ENCODE data around the gene QRICH2.
A peak's percentile ranks its signal among the peaks of the same experiment; 100 is the strongest.
"Not testable (repeated sequence)": the region's sequence is repeated elsewhere in the genome, so short reads cannot be mapped to it uniquely, and the experiment has no call there.

QRICH2 gene

GRCh38 chr17:76248013-76248782 is 59.9 kb downstream of the QRICH2 start:
- Histone ChIP-seq H3K9ac (ENCODE audit: low read length) (no peak overlapping the region), H3K4me3 (ENCODE audit: low read length) (no peak overlapping the region), H3K27me3 (replicated peaks; ENCODE audit: control insufficient read depth, insufficient read depth, low read length) (no peaks in the 10 kb centered on the region), H3K4me1 (ENCODE audit: control insufficient read depth, insufficient read depth, low read length) (peaks cover 64% of the 10 kb centered on the region), H3K9me3 (ENCODE audit: control insufficient read depth, low read length) (no peaks in the 10 kb centered on the region), H3K36me3 (ENCODE audit: control insufficient read depth, insufficient read depth, low read length, severe bottlenecking) (no peaks in the 10 kb centered on the region)
- no peak for DNase-seq (ENCODE audit: low read depth)

- no peak overlapping the region for H3K9ac ChIP-seq (ENCODE audit: low read length)
- no peak overlapping the region for H3K4me3 ChIP-seq (ENCODE audit: low read length)
- H3K9me3 ChIP-seq (ENCODE audit: control insufficient read depth, low read length), result no peaks in the 10 kb centered on the region
- DNase-seq (ENCODE audit: low read depth), result no peak
- peaks cover 57% of the 10 kb centered on the region for H3K4me1 ChIP-seq (ENCODE audit: control insufficient read depth, insufficient read depth, low read length)
- H3K27me3 ChIP-seq (replicated peaks; ENCODE audit: control insufficient read depth, insufficient read depth, low read length), result no peaks in the 10 kb centered on the region
- H3K36me3 ChIP-seq (ENCODE audit: control insufficient read depth, insufficient read depth, low read length, severe bottlenecking), result no peaks in the 10 kb centered on the region
Measured at GRCh38 chr17:76247304-76247703, 60.8 kb downstream of the QRICH2 start.

DNA sequence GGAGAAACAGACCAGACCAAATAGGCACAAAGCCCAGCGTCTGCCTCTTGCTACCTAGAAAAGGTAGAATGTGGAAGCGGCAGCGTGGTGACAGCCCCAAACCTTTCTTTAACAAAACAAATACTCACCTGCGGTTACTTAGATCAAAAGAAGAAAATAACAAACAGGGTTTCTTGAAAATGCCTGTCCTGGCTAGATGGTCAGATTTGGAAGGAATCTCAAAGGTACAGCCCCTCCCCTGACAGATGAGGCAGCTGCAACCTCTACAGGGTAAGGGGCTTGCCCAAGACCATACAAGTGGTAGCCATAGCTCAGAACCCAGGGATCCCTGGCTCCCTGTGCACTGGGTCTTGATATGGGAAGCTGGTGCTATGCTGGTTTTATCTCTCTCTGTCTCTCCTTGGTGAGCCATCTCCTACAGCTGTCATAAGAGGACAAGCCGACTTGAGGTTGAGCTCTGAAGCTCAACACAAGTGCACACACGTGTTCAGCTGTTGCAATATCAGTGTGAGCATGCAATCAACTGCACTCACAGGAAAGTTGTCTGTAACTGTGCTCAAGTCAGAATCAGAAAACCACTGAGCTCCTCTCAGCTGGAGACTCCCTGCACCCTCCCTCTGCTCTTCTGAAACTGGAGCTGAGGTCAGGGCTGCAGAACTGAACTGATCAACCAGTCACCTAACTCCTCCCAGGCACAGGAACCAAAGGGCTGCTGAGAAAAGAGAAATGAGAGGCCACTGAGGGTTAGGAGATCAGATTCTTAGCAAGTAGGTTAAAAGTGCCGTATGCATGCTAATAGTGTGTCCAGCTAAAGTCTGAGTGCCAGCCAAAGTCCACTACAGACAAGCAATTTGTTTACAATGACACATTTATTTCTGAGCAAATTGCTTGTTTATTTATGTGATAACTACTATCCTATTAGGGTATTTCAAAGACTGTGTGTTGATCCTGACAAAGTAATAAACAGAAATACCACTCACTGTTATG is 61.7 kb downstream of the QRICH2 start:
- peak; percentile 64 for DNase-seq (ENCODE audit: low read depth)
- H3K4me1 ChIP-seq (ENCODE audit: control insufficient read depth, insufficient read depth, low read length), result peaks cover 50% of the 10 kb centered on the region
- no peaks in the 10 kb centered on the region for H3K9me3 ChIP-seq (ENCODE audit: control insufficient read depth, low read length)
- peak overlapping the region; percentile 58 for H3K9ac ChIP-seq (ENCODE audit: low read length)
- H3K4me3 ChIP-seq (ENCODE audit: low read length), result peak overlapping the region; percentile 32
- no peaks in the 10 kb centered on the region for H3K27me3 ChIP-seq (replicated peaks; ENCODE audit: control insufficient read depth, insufficient read depth, low read length)
- H3K36me3 ChIP-seq (ENCODE audit: control insufficient read depth, insufficient read depth, low read length, severe bottlenecking), result no peaks in the 10 kb centered on the region

- not testable (repeated sequence) for H3K9ac ChIP-seq (ENCODE audit: low read length); H3K36me3 ChIP-seq (ENCODE audit: control insufficient read depth, insufficient read depth, low read length, severe bottlenecking); H3K27me3 ChIP-seq (replicated peaks; ENCODE audit: control insufficient read depth, insufficient read depth, low read length); DNase-seq (ENCODE audit: low read depth); H3K9me3 ChIP-seq (ENCODE audit: control insufficient read depth, low read length); H3K4me3 ChIP-seq (ENCODE audit: low read length)
- peaks cover 44% of the 10 kb centered on the region for H3K4me1 ChIP-seq (ENCODE audit: control insufficient read depth, insufficient read depth, low read length)
Measured at GRCh38 chr17:76244721-76245120, 63.4 kb downstream of the QRICH2 start.

DNA sequence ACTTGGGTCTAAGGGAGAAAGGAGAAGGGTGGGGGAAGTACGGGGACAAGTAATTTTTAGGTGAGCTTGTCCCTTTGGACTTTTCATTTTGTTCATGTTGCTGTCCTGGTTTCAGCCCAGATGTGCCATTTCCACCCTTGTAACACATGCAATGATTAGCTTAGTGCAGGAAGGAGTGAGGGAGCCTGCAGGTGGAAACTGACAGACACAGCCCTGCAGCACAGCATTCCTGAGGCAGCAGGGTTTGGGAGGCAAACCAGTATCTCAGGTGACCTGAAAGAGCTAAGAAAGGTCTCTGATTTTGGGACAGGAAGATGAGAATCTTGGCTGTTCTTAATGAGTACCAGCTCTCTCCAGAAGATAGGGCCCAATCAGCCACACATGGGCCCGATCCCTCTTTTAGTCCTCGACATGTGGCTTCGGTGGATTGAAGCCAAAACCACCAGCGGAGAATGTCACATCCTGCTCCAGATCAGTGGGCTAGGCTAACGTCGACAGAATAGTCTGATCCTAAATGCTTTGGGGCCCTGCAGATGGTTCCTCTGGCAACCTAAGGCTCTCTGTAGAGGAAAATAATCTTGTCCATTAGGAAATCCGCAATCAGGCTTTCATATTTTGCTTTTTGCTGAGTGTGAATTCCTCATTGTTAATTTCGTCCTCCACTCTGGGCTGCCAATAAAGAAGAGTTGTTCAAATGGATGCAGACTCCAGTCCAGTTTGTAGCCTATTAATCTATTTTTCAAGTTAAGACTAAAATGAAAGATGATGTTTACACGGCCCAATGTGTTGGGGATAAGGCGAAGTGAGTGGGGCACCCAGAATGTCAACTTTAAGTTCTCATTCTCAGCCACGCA is 64.0 kb downstream of the QRICH2 start:
- Histone ChIP-seq H3K27me3 (replicated peaks; ENCODE audit: control insufficient read depth, insufficient read depth, low read length) (no peaks in the 10 kb centered on the region), H3K4me1 (ENCODE audit: control insufficient read depth, insufficient read depth, low read length) (peaks cover 44% of the 10 kb centered on the region), H3K9ac (ENCODE audit: low read length) (no peak overlapping the region), H3K4me3 (ENCODE audit: low read length) (no peak overlapping the region), H3K9me3 (ENCODE audit: control insufficient read depth, low read length) (no peaks in the 10 kb centered on the region), H3K36me3 (ENCODE audit: control insufficient read depth, insufficient read depth, low read length, severe bottlenecking) (no peaks in the 10 kb centered on the region)
- DNase-seq (ENCODE audit: low read depth), result no peak

DNA sequence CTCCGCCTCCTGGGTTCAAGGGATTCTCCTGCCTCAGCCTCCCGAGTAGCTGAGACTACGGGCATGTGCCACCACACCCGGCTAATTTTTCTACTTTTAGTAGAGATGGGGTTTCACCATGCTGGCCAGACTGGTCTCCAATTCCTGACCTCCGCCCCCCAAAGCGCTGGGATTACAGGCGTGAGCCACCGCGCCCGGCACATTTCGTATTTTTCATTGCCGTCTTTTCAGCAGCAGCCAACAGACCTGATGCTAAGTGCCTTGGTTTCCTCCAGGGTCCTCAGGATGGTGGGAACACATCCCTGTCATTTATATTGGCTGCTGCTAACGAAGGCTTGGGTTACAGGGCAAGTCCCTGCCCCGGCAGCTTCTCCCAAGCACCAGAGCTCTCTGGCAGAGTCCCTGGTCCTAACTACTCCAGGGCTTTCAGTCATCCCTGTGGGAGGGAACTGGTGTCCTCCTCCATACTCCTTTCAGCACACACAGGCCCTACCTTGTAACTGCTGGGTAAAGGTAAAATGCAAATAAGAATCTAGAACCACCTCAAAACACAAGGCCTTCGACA is 66.3 kb downstream of the QRICH2 start:
- Histone ChIP-seq H3K27me3 (replicated peaks; ENCODE audit: control insufficient read depth, insufficient read depth, low read length) (no peaks in the 10 kb centered on the region), H3K4me3 (ENCODE audit: low read length) (no peak overlapping the region)
- no peak for DNase-seq (ENCODE audit: low read depth)

GRCh38 chr17:76241204-76241538 is 66.9 kb downstream of the QRICH2 start:
- Histone ChIP-seq H3K9me3 (ENCODE audit: control insufficient read depth, low read length) (no peaks in the 10 kb centered on the region), H3K4me3 (ENCODE audit: low read length) (peak overlapping the region; percentile 88), H3K9ac (ENCODE audit: low read length) (peak overlapping the region; percentile 77), H3K36me3 (ENCODE audit: control insufficient read depth, insufficient read depth, low read length, severe bottlenecking) (no peaks in the 10 kb centered on the region), H3K4me1 (ENCODE audit: control insufficient read depth, insufficient read depth, low read length) (peaks cover 28% of the 10 kb centered on the region), H3K27me3 (replicated peaks; ENCODE audit: control insufficient read depth, insufficient read depth, low read length) (no peaks in the 10 kb centered on the region)
- DNase-seq (ENCODE audit: low read depth), result peak; percentile 52

More for the DNA sequence above, 66.3 kb downstream of the QRICH2 start:
- Histone ChIP-seq H3K4me1 (ENCODE audit: control insufficient read depth, insufficient read depth, low read length) (peaks cover 34% of the 10 kb centered on the region), H3K9ac (ENCODE audit: low read length) (peak overlapping the region; percentile 77), H3K36me3 (ENCODE audit: control insufficient read depth, insufficient read depth, low read length, severe bottlenecking) (no peaks in the 10 kb centered on the region), H3K9me3 (ENCODE audit: control insufficient read depth, low read length) (no peaks in the 10 kb centered on the region)

DNA sequence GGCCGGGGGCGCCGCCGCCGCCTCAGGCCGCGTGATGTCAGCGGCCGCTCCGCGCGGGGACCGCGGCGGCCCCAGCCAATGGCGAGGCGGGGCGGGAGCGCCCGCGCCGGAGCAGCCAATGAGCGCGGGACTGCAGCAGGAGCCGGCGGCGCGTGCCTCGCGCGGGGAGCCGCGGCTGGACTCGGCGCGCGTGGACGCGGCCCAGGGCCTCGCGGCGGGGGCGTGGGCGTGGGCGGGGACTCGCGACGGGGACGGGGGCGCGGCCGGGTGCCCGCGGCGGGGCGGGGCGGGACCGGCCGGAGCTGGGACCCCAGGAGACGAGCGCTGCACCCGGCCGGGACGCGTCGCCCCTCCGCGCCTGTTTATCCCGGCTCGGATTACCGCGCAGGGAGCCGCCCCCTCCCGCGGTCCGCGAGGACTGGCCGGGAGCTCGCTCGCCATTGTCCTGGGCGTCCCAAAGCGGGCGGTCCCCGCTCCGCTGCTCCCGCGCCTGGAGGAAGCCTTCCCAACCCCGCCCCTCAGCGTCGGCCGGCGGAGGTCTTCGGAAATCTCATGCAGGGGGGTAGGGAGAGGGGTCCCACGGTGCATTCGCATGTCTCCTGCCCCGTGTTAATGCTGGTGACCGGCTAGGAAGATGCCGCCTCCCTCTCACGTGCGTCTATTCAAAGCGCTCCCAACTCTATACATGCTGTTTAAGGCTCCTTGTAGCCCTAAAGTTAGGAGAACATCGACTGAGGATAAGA is 67.4 kb downstream of the QRICH2 start, which contains the start of gene RNF157:
Gene RNF157, minus strand, starts transcription at position 33 of the 743 bp plus-strand sequence. CDS start 253 bp downstream, outside the sequence.
- peak; percentile 77 for DNase-seq (ENCODE audit: low read depth)
- H3K4me3 ChIP-seq (ENCODE audit: low read length), result peak within 1 kb of the TSS; percentile 88
- H3K4me1 ChIP-seq (ENCODE audit: control insufficient read depth, insufficient read depth, low read length), result peaks cover 24% of the 10 kb centered on the region
- peak within 1 kb of the TSS; percentile 77 for H3K9ac ChIP-seq (ENCODE audit: low read length)
- H3K9me3 ChIP-seq (ENCODE audit: control insufficient read depth, low read length), result no peaks in the 10 kb centered on the region
- H3K36me3 ChIP-seq (ENCODE audit: control insufficient read depth, insufficient read depth, low read length, severe bottlenecking), result no peaks in the 10 kb centered on the region
- no peaks in the 10 kb centered on the region for H3K27me3 ChIP-seq (replicated peaks; ENCODE audit: control insufficient read depth, insufficient read depth, low read length)

DNA sequence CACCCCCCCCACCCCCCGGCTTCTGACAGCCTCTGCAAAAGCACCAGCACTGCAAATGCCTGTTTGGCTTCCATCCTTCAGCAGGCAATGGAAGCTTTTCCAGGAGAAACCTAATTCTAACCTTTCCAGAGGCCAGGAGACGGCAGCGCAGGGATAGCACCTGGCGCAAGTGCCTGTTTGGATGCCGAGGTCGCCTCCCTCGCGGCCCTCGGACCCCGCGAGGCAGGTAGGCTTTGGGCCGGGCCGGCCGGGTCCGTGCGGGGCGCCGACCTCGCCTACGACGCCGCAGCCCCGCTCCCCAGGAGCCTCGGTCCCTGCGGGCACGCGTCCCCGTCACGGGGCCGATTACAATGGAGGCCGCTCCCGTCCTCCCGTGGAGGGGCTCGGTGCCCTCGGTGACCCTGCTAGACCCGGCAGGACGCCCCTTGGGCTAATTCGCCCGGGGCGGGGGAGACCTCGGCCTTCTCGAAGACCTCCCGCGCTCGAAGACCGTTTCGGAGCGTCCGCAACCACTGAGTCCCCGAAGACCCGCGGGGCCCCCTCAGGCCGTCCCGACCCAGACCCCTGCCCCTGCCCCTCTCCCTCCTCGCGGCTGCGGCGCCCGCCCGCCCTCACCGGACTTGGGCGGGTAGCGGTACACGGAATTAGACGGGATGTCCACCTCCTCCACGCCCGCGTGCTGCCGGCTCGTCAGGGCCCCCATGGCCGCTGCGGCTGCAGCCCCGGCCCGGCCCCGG is 68.4 kb downstream of the QRICH2 start:
- H3K4me3 ChIP-seq (ENCODE audit: low read length), result peak overlapping the region; percentile 59
- no peak for DNase-seq (ENCODE audit: low read depth)
- H3K9ac ChIP-seq (ENCODE audit: low read length), result peak overlapping the region; percentile 47
- H3K36me3 ChIP-seq (ENCODE audit: control insufficient read depth, insufficient read depth, low read length, severe bottlenecking), result no peaks in the 10 kb centered on the region
- peaks cover 22% of the 10 kb centered on the region for H3K4me1 ChIP-seq (ENCODE audit: control insufficient read depth, insufficient read depth, low read length)
- H3K9me3 ChIP-seq (ENCODE audit: control insufficient read depth, low read length), result no peaks in the 10 kb centered on the region
- H3K27me3 ChIP-seq (replicated peaks; ENCODE audit: control insufficient read depth, insufficient read depth, low read length), result no peaks in the 10 kb centered on the region
